ENCODE measurements around the gene ST6GALNAC1. TPM values are rescaled to one million over a fixed set of nuclear protein-coding genes. Genes with fewer than 3 reads are reported as not detected.
A peak's percentile ranks its signal among the peaks of the same experiment; 100 is the strongest.

ST6GALNAC1 gene
- total RNA-seq, 4 donors from 2014 or later: 121 to 281 (median 182) TPM

DNA sequence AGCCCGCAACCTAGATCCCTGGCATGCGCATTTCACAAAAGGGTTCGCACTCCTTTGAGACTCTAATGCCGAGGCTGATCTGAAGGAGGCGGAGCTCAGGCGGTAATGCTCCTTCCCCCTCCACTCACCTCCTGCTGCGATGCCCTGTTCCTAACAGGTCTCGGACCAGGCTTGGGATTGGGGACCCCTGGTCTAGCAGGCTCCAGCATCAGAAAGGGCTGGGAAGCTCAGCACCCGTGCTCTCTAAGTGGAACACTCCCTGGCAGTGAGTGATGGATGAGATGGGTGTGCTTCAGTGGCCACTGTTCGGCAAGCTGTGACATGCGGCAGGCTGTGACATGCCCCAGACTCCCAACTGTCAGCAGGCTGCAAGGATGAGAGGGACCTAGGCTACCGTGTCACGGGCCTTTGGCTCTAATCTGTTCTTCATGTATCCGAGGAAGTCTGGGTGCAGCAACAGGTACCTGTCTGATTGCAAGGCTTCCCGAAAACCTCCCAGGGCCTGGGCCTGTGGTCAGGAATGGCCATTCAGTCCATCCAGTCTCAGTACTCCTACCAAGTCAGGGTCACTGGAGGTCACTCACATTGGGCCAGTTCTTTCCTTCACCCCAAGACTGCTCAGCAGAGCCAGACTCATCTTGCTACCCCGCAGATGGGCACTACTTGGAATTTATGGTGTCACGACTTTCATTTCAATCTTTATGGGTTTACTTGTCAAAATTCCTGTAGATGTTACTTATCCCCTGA lies 56.6 kb downstream of the ST6GALNAC1 start:
- 44 to 60% methylated on average over 1 to 11 of the region's 17 CpGs for WGBS, 2 donors (ENCODE audit: low coverage in 1 of 2)
- in situ Hi-C loops (cut with MboI; ENCODE audit: low pct_ligation_motif_present in 1 of 4, low pct_unique_long_range_greater_than_20kb in 1 of 4, low sequenced_read_pairs in 3 of 4): no loop called here

DNA sequence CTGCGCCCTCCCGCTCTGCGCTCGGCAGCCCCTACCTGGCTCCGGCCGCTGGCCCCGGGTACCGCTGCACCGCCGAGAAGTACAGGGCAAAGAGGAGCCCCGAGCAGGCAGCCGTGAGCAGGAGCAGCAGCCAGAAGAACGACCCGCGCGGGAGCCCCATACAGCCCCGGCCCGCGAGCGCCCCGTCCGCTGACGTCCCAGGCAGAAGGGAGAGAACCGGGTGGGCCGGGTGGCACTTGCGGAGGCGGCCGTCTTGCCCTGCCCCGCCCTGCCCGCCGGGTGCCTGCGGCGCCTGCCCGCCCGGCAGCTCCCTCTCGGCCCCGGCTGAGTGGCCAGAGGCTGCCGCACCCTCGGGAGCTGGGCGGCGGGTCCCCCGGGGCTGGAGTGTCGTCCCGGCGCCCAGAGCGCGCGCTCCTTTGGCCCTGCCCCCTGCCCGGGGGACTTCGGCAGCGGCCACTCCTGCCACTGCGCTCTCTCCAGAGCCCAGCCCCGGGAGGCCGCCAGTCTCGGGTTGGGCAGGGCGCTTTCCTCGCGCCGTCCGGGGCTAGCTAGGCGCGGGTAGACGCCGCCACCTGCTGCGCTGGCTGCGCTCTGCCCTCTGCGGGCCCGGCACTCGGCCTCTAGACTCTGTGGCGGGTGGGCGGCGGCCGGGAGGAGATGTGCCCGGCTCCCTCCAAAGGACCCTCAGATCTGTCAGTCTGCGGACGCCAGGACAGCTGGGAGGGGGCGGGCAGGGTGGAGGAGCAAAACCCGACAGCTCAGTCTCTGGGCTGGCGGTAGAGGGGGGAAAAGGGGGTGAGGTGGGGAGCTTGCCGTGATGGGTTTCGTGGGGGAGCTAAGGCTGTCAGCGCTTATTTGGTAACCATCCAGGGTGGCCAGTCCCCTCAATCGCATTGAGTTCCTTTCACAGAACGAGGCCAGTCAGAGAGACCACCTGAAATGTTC lies 57.6 kb downstream of the ST6GALNAC1 start, which contains the start of gene ST6GALNAC2:
TSS of gene ST6GALNAC2 (minus strand) at position 212 of the 945 bp plus-strand sequence. CDS start at position 160, 52 bp downstream.
- peak; percentile 71 for DNase-seq
- Histone ChIP-seq H3K4me3 (peak within 1 kb of the TSS; percentile 47 to 67 (median 59)), H3K9me3 (no peaks in the 10 kb centered on the region), H3K36me3 (no peaks in the 10 kb centered on the region), H3K27me3 (peaks cover 55% of the 10 kb centered on the region), H3K4me1 (peaks cover 3 to 20% (median 18%) of the 10 kb centered on the region in 4 donors), H3K27ac (peak within 1 kb of the TSS; percentile 30 to 71 (median 58))
- intact Hi-C loops (cut with DNase I; ENCODE audit: low total_unique reads): no loop called here
- TF ChIP-seq, protein P1, sequence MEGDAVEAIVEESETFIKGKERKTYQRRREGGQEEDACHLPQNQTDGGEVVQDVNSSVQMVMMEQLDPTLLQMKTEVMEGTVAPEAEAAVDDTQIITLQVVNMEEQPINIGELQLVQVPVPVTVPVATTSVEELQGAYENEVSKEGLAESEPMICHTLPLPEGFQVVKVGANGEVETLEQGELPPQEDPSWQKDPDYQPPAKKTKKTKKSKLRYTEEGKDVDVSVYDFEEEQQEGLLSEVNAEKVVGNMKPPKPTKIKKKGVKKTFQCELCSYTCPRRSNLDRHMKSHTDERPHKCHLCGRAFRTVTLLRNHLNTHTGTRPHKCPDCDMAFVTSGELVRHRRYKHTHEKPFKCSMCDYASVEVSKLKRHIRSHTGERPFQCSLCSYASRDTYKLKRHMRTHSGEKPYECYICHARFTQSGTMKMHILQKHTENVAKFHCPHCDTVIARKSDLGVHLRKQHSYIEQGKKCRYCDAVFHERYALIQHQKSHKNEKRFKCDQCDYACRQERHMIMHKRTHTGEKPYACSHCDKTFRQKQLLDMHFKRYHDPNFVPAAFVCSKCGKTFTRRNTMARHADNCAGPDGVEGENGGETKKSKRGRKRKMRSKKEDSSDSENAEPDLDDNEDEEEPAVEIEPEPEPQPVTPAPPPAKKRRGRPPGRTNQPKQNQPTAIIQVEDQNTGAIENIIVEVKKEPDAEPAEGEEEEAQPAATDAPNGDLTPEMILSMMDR (IDR thresholded peaks at IDR 0.05): peak in 4 of 5 experiments; percentile 18 to 55 (median 36)
- TF ChIP-seq POLR2A (IDR thresholded peaks at IDR 0.05): no peak
- in situ Hi-C loops (cut with MboI; ENCODE audit: low pct_ligation_motif_present in 1 of 4, low pct_unique_long_range_greater_than_20kb in 1 of 4, low sequenced_read_pairs in 3 of 4): no loop called here
- WGBS, 2 donors (ENCODE audit: low coverage in 1 of 2): 2% methylated on average over 56 of the region's 84 CpGs; no CpG with 5 or more reads in 1 of the 2 donors

More for the DNA sequence above, 56.6 kb downstream of the ST6GALNAC1 start:
- Histone ChIP-seq H3K4me1 (peaks cover 3 to 20% (median 18%) of the 10 kb centered on the region in 4 donors), H3K36me3 (no peaks in the 10 kb centered on the region), H3K9me3 (no peaks in the 10 kb centered on the region), H3K4me3 (no peak overlapping the region), H3K27me3 (peaks cover 55% of the 10 kb centered on the region), H3K27ac (no peak overlapping the region)
- no peak for DNase-seq
- intact Hi-C loops (cut with DNase I; ENCODE audit: low total_unique reads): no loop called here
- TF ChIP-seq EP300 (IDR thresholded peaks at IDR 0.05; ENCODE audit: low read depth) (no peak), POLR2AphosphoS5 (IDR thresholded peaks at IDR 0.05) (no peak), POLR2A (IDR thresholded peaks at IDR 0.05) (no peak)
- TF ChIP-seq, protein P1 (IDR thresholded peaks at IDR 0.05): no peak

DNA sequence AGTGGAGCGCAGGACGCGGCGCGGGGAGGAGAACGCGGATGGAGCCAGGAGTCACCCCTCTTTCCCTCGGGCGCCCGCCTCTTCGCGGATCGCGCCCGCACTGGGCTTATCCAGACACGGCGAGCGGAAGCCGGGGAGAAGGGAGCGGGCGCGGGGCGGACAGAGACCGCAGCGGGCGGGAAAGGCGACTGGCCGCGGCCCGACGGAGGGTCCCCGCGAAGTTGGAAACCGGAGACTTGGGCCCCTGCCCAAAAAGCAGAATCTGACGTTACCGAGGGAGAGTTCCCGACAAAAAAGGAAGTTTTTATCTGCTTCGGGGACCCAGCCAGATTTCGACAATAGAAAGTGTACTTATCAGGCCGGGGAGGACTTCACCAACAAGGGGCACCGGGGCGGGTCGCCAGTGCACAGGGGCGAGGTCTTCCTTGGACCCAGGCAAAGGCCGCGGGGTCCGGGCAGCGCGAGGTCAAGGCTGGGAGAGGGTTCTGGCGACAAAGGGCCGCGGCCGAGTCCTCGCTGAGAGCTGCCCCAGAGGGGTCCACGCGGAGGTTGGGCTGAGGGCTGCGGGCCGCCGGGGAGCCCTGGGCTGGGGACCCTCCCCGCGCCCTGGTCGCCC lies 58.4 kb downstream of the ST6GALNAC1 start:
- H3K4me1 ChIP-seq: peaks cover 3 to 20% (median 18%) of the 10 kb centered on the region in 4 donors
- DNase-seq: peak; percentile 43
- no peak for TF ChIP-seq POLR2AphosphoS5 (IDR thresholded peaks at IDR 0.05)
- TF ChIP-seq, protein P1 (IDR thresholded peaks at IDR 0.05): no peak
- no peak for TF ChIP-seq POLR2A (IDR thresholded peaks at IDR 0.05)
- no peak for TF ChIP-seq EP300 (IDR thresholded peaks at IDR 0.05; ENCODE audit: low read depth)
- peak overlapping the region; percentile 47 to 67 (median 59) for H3K4me3 ChIP-seq
- intact Hi-C loops (cut with DNase I; ENCODE audit: low total_unique reads): no loop called here
- 1% methylated on average over 46 of the region's 62 CpGs; no CpG with 5 or more reads in 1 of the 2 donors for WGBS, 2 donors (ENCODE audit: low coverage in 1 of 2)
- no peaks in the 10 kb centered on the region for H3K36me3 ChIP-seq
- peak overlapping the region; percentile 30 to 71 (median 58) for H3K27ac ChIP-seq
- peaks cover 55% of the 10 kb centered on the region for H3K27me3 ChIP-seq
- no peaks in the 10 kb centered on the region for H3K9me3 ChIP-seq
- in situ Hi-C loops (cut with MboI; ENCODE audit: low pct_ligation_motif_present in 1 of 4, low pct_unique_long_range_greater_than_20kb in 1 of 4, low sequenced_read_pairs in 3 of 4): no loop called here

Data from transverse colon (tissue), 4 donors.